ENCODE results near the gene LDB3.

- TF ChIP-seq CTCF (IDR thresholded peaks at IDR 0.05; ENCODE audit: low read depth, low read length, poor library complexity, severe bottlenecking) (no peak), EZH2phosphoT487 (IDR thresholded peaks at IDR 0.05; ENCODE audit: borderline replicate concordance, low read length) (no peak)
These were observed 16.5 kb upstream of the LDB3 start for GRCh38 chr10:86651631-86652331.

Measured in DOHH2 (cell line).